Osteocyte (in vitro differentiated cells): ENCODE results near the gene RBM26. TPM values are rescaled to one million over a fixed set of nuclear protein-coding genes. Genes with fewer than 3 reads are reported as not detected.

Experiments used
- DNase-seq: peaks from one replicate; pipeline ENCODE4 v3.0.0; 2021; ENCODE audit warnings: mixed read lengths; ENCODE audit not compliant: unreplicated experiment; ENCODE audit errors: extremely low spot score
- H3K27ac Mint-ChIP-seq: one replicate; pipeline ENCODE4 v1.8.0; 2021; ENCODE audit warnings: mild to moderate bottlenecking, mixed read lengths; ENCODE audit not compliant: unreplicated experiment
- H3K27me3 Mint-ChIP-seq: one replicate; pipeline ENCODE4 v1.8.0; 2021; ENCODE audit warnings: mixed read lengths; ENCODE audit not compliant: unreplicated experiment
- H3K36me3 Mint-ChIP-seq: one replicate; pipeline ENCODE4 v1.8.0; 2021; ENCODE audit warnings: mixed read lengths; ENCODE audit not compliant: unreplicated experiment
- H3K4me1 Mint-ChIP-seq: one replicate; pipeline ENCODE4 v1.8.0; 2021; ENCODE audit warnings: mixed read lengths; ENCODE audit not compliant: unreplicated experiment
- H3K4me3 Mint-ChIP-seq: one replicate; pipeline ENCODE4 v1.8.0; 2021; ENCODE audit warnings: mild to moderate bottlenecking, moderate library complexity, mixed read lengths; ENCODE audit not compliant: unreplicated experiment
- H3K9me3 Mint-ChIP-seq: one replicate; pipeline ENCODE4 v1.8.0; 2021; ENCODE audit warnings: mixed read lengths; ENCODE audit not compliant: unreplicated experiment
- CTCF ChIP-seq: fragments of 200-600 bp; sonication (generic); IDR thresholded peaks from 2 replicates; pipeline ENCODE4 v1.5.0; 2021; ENCODE audit warnings: antibody characterized with exemption, mild to moderate bottlenecking, moderate library complexity
- total RNA-seq: library from RNA; stranded (reverse); gene quantifications from 2 replicates; pipeline ENCODE4 v1.2.1, GENCODE V29; 2021

Gene RBM26
- total RNA-seq, 1 donor from 2014 or later, result 38.3 TPM

DNA sequence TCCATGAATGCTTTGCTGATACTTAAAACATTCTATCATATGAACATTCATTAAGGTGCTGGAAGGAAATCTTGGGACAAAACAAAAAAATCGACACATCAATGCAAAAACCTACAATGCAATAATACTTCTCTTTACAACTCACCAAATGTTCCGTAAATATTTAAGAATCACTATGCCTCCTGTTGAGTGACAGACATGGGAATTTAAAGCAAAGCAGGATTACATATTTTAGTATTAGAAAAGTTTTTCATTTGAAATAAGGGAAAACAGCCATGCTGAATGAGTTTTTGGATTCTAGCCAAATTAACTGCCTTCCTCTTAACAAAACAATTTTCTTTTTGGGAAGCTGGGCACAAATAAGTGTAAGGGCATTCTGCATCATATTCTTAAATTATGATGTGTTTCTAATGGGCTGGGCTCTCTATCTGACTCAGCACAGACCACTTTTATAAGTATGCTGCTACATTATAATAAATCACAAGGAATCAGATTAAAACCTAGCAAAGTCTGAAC lies 93.7 kb downstream of the RBM26 start:
- H3K27me3 Mint-ChIP-seq, result no peaks in the 10 kb centered on the region
- no peaks in the 10 kb centered on the region for H3K4me1 Mint-ChIP-seq
- H3K9me3 Mint-ChIP-seq, result no peaks in the 10 kb centered on the region
- peaks cover 26% of the 10 kb centered on the region for H3K36me3 Mint-ChIP-seq
- no peak overlapping the region for H3K27ac Mint-ChIP-seq
- no peak for DNase-seq
- no peak for TF ChIP-seq CTCF
- H3K4me3 Mint-ChIP-seq, result no peak overlapping the region

- Mint-ChIP-seq H3K27ac (no peak overlapping the region), H3K4me3 (no peak overlapping the region), H3K4me1 (no peaks in the 10 kb centered on the region), H3K36me3 (peaks cover 26% of the 10 kb centered on the region), H3K9me3 (no peaks in the 10 kb centered on the region), H3K27me3 (peaks cover 2% of the 10 kb centered on the region)
- no peak for TF ChIP-seq CTCF
- DNase-seq, result no peak
Measured at GRCh38 chr13:79311386-79311785, 94.7 kb downstream of the RBM26 start.

DNA sequence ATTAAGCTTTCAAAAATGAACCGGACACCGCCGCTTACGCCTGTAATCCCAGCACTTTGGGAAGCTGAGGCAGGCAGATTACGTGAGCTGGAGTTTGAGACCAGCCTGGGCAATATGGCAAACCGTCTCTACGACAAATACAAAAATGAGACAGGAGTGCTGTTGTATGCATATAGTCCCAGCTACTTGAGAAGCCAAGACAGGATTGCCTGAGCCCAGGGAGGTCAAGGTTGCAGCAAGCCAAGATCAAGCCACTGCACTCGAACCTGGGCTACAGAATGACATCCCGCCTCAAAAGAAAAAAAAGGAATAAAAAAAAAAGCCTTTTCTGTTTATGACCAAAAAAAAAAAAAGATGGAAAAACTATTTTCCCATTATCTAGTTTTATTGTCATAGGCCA lies 96.4 kb downstream of the RBM26 start:
- H3K27me3 Mint-ChIP-seq, result peaks cover 6% of the 10 kb centered on the region
- no peak overlapping the region for H3K4me3 Mint-ChIP-seq
- no peaks in the 10 kb centered on the region for H3K9me3 Mint-ChIP-seq
- DNase-seq, result no peak
- H3K4me1 Mint-ChIP-seq, result no peaks in the 10 kb centered on the region
- peaks cover 19% of the 10 kb centered on the region for H3K36me3 Mint-ChIP-seq
- no peak overlapping the region for H3K27ac Mint-ChIP-seq
- no peak for TF ChIP-seq CTCF

GRCh38 chr13:79307866-79308298 lies 98.2 kb downstream of the RBM26 start:
- no peak overlapping the region for H3K4me3 Mint-ChIP-seq
- peaks cover 9% of the 10 kb centered on the region for H3K36me3 Mint-ChIP-seq
- peaks cover 2% of the 10 kb centered on the region for H3K9me3 Mint-ChIP-seq
- TF ChIP-seq CTCF, result no peak
- no peaks in the 10 kb centered on the region for H3K4me1 Mint-ChIP-seq
- DNase-seq, result no peak
- H3K27ac Mint-ChIP-seq, result no peak overlapping the region
- H3K27me3 Mint-ChIP-seq, result peaks cover 6% of the 10 kb centered on the region

DNA sequence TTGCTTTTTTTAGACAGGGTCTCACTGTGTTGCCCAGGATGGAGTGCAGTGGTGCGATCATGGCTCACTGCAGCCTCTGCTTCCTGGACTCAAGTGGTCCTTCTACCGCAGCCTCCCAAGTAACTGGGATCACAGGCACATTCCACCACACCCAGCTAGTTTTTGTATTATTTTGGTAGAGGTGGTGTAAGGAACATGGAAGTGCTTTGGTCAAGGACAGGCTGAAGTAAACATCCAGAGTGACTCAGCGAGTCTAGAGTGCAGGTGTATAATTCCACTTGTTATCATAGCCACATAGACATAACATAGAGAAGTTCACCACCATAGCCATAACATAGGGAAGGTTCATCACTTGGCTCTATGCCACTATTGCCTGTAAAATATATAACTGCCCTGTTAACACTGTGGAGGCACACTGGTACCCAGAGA lies 98.6 kb downstream of the RBM26 start:
- no peak overlapping the region for H3K27ac Mint-ChIP-seq
- H3K4me1 Mint-ChIP-seq, result no peaks in the 10 kb centered on the region
- no peak for DNase-seq
- no peak for TF ChIP-seq CTCF
- H3K27me3 Mint-ChIP-seq, result peaks cover 6% of the 10 kb centered on the region
- no peak overlapping the region for H3K4me3 Mint-ChIP-seq
- H3K9me3 Mint-ChIP-seq, result peaks cover 5% of the 10 kb centered on the region
- peaks cover 9% of the 10 kb centered on the region for H3K36me3 Mint-ChIP-seq
